ENCODE measurements around the gene OR10G2.
"Not testable (repeated sequence)": the region's sequence is repeated elsewhere in the genome, so short reads cannot be mapped to it uniquely, and the experiment has no call there.

OR10G2 gene, protein sequence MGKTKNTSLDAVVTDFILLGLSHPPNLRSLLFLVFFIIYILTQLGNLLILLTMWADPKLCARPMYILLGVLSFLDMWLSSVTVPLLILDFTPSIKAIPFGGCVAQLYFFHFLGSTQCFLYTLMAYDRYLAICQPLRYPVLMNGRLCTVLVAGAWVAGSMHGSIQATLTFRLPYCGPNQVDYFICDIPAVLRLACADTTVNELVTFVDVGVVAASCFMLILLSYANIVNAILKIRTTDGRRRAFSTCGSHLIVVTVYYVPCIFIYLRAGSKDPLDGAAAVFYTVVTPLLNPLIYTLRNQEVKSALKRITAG

DNA sequence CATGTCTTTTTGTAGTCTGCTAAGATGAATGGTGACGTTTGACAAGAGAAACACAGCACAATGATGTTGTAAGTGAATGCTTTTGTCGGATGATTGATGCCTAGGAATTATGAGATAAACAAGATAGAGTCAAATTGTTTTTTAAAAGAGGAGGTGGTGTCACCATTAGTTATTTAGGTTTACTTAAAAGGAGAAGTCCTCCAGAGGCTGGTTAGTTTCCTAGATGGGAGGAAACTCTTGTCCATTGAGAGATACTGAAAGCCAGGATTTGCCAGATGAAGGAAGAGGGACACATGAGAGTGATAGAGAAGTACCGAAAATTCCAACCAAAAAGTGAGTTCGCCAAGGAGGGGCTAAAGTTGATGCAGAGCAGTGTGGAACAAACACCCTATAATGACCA lies at the start of gene OR10G2:
Gene OR10G2 (minus strand): TSS at position 101 of the 400 bp plus-strand sequence. CDS start 98 bp downstream, at position 3.
- no peak for DNase-seq

DNA sequence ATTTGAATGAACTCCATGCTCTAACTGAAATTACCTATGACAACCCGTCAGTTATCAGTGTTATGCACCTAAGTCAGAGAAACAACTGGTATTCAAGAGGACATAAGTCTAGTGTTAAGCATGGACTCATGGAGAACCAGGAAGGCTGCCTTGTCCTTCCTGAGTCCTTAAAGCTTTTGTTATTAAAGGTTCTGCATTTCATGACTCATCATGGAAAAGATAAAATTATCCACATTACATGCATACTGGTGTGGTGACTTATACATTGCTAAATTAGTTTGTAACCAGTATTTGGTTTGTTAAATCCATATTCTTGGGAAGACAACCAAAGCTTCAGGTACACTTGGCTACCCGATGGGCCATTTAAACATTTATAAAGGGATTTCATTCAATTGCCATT lies 45.3 kb upstream of the OR10G2 start:
- no peak for DNase-seq

DNA sequence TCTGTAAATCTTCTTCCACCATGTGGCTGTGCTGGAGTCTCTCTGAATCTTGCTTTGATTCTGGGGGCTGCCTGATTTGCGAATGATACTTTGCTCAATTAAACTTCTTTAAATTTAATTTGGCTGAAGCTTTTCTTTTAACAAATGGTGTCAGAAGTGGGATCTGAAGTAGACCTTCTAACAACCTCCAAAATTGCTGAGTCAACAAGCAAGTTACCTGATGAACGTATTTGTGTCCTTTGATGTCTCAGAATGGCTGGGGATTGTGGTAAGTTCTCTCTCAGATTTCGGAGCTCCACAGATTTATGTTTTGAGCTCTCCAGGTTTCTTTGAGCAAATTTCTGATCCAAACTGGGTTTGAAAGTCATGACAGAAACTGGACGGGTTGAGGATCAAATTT lies 40.8 kb upstream of the OR10G2 start:
- no peak for DNase-seq

DNA sequence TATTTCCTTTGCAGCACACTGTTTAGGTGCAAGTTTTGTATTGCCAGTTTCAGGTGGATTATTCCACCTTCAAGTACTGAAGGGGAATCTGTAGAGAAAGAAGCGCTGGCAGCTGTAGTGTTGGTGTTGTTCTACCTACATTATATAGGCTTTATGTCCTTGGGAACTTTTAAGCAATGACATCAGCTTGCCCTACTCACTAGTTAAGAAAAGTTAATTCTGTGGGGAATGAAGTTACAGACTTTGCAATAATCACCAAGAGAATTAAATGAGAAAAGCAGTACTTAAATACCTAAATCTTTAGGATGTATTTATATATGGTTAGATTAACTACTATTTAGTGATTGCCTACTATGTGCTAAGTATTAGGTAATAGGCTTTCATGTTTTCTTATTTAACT lies 39.0 kb upstream of the OR10G2 start, which contains the start of gene OR4E1:
Gene OR4E1 (minus strand): TSS at position 101 of the 400 bp plus-strand sequence. CDS start 2,883 bp downstream, outside the sequence.
- DNase-seq = no peak

DNA sequence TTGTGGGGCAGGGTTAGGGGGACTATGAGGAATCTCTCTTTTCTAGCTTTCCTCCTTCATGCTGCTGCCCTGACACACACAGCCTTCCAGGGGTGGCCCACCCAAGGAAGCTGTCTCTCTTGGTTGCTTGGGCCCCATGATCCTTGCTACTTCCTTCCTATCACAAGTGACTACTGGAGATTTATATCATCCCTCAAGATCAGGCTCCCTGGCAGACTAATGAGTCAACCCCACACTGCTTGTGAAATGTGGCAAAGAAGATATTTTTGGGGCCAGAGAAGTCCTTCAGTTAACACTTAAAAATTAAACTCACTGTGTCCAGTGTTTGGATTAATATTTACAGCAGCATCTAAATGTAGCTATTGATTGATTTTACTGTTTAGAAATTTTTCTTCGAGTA lies 37.4 kb upstream of the OR10G2 start:
- no peak for DNase-seq

DNA sequence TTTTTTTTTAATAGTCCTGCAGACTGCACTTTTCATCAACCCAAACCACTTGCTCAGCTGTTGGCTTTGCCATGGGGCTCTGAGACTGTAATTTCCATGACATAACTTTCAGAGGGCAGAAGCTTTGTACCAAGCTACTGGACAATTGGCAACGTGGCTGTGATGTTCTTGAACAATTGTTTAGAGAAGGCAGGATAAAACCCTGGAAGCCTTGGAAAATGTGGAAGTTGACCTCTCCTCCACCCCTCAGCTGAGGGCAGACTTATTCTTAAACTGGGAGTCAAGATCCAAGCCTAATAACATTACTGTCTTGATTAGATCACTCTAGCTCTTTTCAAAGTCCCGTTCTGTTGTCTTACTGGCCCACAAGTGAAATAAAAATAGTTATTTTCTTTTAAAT lies 36.6 kb upstream of the OR10G2 start:
- no peak for DNase-seq

DNA sequence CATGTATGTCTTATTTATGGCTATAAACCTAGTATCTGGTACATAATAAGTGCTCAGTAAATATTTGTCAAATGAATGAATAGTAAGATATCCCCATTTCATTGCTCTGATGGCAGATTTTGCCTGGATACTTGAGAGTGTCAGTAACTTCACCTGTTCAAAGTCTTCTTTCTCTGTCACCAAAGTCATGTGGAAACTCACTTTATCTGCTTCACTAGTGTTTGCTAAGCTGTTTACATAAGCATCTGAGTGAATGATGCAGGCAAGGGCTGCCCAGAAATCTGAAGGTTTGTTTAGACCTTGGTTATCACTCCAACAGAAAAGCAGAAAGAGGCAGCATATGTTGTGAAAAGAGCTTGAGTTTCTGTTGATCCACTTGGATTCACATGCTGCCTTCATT lies 34.5 kb upstream of the OR10G2 start:
- no peak for DNase-seq

DNA sequence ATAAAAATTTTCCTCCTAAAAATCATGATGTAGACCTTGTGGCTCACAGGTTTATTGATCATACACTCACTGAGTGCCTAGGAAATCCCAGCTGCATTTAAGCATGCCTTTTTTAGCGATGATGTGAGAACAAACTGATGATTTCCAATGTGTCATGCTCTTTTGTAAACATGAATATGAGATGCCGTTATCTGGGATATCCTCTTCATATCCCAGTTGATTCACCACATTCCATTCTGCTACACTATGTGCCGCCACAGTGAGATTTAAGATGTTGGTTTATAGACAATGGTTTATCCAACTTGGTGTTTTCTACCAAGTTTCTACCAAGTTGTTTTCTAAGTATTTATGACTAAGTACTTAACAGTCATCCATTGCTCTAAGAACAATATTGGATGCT lies 33.6 kb upstream of the OR10G2 start:
- DNase-seq = no peak

DNA sequence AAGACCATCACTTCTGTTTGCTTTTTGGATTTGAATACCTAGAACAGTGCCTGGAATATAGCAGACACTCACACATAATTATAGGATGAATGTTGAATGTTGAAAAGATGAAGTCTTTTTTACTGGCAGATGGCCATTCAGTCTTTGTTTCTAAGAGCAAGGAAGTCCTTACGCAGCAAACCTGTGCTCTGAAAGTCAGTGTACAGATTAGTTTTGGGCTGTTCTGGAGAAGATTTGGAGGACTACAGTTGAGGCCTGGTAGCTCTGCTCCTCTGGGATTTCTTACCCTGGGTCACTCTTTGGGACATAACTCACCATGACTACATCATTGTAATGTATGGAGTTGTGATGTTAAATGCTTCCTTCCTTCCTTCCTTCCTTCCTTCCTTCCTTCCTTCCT lies 22.2 kb upstream of the OR10G2 start:
- no peak for DNase-seq

DNA sequence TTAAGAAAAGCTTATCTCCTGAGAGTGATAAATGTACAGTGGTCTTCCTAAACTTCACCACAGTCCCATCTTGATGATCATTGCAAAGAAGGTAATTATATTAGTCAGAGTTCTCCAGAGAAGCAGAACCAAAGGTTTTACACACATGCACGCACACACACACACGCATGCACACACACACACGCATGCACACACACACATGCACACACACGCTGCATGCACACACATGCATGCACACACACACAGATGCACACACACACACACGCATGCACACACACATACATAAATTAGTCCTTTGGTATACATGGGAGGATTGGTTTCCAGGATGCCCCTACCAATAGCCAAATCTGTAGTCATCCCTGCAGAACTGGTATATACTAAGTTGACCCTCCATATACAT lies 19.5 kb upstream of the OR10G2 start:
- no peak for DNase-seq

DNA sequence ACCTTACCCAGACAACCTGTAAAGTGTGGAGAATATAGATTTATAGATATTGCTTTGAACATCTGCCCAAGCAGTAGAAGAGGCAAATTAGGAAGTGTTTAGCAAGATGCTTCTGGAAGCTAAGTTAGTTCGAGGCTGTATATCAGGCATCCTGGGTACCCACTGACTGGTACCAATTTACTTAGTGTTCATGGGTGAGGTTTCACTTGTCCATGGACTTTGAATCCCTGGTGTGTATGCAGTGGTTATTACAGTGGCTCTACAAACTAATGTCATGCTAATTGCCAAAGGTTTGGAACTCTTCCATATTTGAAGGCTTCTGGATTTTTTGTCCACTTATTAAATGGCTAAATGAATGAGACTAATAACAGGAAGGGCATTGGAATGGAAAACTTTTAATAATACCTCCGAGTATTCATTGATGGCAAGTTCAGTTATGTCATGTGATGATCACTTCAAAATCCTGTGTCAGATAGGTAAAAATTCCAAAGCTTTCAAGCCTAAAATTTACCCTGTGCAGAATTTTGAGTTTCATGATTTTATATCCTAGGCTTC lies 18.7 kb upstream of the OR10G2 start, which contains the start of gene OR4E2:
Gene OR4E2 (plus strand): TSS at position 505 of the 555 bp plus-strand sequence. CDS start 11,248 bp downstream, outside the sequence.
- DNase-seq = no peak

DNA sequence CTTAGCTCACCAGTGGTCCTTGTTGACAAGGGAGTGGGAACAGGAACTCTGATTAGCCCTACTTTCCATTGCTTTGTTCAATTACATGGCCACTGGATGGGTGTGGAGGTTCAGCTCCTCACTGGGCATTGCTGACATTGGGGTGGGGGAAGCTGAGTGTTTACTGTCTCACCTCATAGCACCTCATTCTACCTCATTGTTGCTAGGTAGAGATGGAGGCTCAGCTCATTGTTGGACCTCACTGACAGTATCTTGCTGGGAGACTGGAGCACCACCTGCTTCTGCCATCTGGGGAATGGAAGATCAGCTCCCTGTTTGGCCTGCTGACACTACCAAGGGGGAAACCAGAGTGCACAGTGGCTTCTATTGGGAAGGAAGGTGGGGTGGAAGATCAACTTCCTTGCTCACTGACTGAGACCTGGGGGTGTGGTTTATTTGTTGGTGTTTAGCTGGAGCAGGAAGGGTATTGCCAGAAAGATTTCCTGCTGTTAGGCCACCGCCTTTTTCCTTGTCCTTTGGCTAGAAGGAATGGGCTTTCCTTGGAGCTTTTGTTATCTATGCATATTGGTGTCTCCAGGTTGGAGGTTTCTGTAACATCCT lies 17.6 kb upstream of the OR10G2 start:
- no peak for DNase-seq

DNA sequence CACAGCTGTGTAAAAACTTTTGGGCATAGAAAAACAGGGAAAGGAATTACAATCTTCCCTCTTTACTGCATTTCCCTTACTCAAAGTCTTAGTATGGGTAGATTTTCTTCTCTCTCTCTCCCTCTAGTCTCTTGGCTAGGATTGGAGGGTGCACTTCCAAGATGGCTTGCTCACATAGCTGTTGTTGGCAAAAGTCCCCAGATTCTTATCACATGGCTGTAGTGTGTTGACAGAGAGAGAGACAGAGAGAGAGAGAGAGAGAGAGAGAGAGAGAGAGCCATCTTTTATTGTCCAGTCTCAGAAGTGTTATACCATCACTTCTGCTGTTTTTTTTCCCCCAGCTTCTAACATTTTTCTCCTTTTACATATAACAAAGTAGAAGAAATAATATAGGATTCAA lies 12.6 kb upstream of the OR10G2 start:
- DNase-seq = no peak

DNA sequence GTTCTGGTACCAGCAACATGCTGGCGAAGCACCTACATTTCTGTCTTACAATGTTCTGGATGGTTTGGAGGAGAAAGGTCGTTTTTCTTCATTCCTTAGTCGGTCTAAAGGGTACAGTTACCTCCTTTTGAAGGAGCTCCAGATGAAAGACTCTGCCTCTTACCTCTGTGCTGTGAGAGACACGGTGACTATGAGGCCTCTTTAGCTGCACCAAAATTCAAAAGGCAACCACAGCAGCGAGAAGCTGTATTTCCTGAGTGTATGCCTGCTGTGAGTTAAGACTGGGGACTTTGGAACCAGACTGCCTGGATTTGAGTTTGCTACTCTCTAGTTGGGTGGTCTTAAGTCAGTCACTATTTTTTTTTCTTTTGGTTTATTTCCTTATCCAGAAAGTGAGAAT lies 8.7 kb upstream of the OR10G2 start:
- DNase-seq = no peak

DNA sequence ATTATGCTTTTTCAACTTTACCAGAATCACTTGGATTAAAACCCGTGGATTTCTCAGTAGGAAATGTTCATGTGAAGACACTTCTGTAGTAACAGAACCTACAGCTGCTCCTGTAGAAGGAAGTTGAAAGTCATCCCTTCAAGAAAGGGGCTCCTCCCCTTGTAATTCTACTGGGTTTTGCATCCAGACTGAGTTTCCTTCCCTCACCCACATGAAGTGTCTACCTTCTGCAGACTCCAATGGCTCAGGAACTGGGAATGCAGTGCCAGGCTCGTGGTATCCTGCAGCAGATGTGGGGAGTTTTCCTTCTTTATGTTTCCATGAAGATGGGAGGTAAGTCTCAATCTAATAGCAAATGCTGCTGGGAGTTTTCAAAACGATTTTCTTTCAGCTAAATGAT lies 7.9 kb upstream of the OR10G2 start:
- DNase-seq = no peak

DNA sequence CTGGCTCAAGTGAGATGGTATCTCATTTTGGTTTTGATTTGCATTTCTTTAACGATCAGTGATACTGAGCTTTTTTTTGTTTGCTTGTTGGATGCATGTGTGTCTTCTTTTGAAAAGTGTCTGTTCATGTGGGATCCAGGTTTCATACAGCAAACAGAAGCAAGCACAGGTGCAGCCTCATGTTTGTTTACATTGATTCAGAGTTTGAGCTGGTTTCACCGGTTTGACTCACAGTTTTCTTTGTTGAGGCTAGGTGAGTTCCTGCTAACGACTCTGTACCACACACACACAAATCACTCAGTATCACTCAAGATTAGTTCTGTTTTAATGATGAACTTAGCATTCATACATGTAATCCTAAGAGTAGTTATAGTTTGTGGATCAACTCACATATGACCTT lies 3.7 kb downstream of the OR10G2 start:
- DNase-seq = no peak

DNA sequence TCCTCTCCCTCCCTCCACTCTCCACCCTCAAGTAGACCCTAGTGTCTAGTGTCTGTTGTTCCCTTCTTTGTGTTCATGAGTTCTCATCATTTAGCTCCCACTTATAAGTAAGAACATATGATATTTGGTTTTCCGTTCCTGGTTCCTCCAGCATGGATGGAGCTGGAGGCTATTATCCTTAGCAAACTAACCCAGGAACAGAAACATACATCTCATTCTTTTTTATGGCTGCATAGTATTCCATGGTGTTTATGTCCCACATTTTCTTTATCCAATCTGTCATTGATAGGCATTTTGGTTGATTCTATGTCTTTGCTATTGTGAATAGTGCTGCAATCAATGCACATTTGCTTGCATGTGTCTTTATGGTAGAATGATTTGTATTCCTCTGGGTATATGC lies 4.2 kb downstream of the OR10G2 start:
- DNase-seq = not testable (repeated sequence)

DNA sequence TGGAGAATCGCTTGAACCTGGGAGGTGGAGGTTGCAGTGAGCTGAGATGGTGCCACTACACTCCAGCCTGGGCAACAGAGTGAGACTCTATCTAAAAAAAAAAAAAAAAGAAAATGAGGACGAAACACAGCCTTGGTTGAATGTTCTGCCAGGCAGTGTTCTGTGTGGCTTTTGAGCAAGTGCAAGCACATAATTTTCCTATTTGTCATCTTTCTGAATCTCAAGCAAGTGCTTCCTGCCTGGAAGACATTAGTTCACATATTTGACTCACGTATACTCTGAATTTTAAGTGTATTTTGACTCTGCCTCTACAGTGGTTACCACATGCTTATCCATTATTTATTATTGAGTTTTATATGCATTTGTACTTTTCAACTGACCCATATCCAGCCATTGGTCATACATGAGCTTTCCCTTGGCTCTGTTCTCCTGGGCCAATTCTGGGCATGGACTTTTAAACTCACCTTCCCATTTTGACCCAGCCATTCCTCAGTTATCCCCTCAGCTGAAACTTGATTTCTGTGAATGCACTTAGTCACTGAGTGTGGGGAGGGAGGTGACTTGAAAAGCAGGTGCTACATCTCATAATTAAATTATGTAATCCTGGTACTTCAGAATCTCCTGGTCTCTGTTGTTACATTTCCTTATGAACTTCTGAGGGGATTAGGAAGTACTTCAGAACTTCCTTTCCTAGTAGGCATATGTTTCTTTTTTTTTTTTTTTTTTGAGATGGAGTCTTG lies 8.1 kb downstream of the OR10G2 start:
- no peak for DNase-seq

DNA sequence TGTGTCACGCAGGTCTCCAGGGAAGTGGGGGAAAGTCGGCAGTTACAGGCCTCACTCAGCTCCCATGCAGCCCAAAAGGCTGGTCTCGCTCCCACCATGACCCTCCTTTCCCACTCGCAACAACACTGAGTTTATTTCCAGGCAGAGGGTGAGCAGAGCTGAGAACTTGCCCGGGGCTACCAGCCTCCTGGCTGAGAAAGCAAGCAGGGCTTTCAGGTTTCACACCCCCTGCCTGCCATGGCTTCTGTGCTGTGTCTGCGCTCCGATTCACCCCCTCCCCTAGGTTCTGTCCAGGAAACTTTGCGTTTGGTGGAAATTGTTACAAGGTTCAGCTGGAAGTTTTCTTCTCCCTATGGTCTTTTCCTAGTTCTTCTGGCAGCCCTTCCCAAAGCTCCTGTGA lies 17.1 kb downstream of the OR10G2 start:
- no peak for DNase-seq

DNA sequence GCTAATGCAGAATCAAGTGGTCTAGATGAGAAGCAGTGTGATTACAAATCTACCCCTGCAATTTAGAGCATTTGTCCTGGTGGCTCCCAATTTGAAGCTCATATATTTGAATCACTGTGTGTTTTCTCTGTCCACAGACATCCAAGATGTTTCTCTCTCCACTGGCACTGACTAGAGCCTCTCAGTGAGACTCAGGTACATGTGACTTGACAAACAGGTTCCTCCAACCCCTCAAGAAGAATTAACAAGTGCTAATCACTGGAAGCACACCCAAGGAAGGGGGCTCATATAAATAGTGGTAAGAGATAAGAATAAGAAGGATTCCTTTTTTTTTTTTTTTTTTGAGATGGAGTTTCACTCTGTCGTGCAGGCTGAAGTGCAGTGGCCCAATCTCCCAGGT lies 20.5 kb downstream of the OR10G2 start:
- no peak for DNase-seq

DNA sequence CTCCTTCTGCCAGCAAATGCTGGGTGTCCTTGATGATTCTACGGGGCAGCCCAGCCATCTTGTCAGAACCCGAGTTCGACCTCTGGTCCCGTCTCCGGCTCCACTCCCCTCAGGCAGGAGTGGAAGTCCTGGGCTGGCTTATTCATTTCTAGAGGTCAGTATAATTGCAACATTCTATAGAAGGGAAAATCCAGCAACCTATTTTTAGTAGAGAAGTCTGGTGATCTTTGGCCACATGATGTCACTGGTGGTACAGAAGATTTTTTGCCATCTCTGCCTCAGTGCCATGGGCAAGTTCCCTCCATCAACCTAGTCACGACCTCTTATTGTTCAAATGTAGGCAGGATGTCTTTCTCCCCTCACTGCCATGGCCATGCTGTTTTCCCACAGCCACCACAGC lies 22.4 kb downstream of the OR10G2 start:
- no peak for DNase-seq

DNA sequence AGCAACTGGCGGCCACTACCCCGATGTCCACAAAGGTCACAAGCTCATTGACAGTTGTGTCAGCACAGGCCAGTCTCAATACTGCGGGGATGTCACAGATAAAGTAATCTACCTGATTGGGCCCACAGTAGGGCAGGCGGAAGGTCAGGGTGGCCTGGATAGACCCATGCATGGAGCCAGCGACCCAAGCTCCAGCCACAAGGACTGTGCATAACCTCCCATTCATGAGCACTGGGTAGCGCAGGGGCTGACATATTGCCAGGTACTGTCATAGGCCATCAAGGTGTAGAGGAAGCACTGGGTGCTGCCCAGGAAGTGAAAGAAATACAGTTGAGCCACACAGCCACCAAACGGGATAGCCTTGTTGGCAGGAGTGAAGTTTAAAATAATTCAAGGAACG lies 32.6 kb downstream of the OR10G2 start:
- DNase-seq = not testable (repeated sequence)

DNA sequence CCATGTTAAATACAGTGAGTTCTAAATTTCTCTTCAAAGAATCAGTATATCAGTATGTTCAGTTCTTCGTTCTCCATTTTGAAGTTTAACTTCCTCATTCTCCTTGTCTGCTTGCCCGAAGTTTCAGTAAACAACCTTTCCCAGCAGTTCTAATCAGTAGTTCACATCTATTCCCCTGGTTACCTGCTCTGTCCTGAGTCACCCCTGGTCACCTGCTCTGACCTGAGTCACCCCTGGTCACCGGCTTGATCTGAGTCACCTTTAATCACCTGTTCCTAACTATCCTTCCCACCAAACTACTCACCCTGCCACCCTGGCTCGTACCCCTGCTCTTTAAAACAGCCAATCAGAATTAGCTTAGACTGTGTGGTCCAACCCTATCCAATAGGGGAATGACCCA lies 45.4 kb downstream of the OR10G2 start:
- DNase-seq = no peak
